ENCODE measurements around the gene BRPF3. TPM values are rescaled to one million over a fixed set of nuclear protein-coding genes. Genes with fewer than 3 reads are reported as not detected.

Gene BRPF3
- total and polyA plus RNA-seq, 9 of the 15 experiments (the other 6 are each of a cell fraction or from before 2014, with no cell fraction given): 2.2 to 19.3 (median 8.0) TPM

DNA sequence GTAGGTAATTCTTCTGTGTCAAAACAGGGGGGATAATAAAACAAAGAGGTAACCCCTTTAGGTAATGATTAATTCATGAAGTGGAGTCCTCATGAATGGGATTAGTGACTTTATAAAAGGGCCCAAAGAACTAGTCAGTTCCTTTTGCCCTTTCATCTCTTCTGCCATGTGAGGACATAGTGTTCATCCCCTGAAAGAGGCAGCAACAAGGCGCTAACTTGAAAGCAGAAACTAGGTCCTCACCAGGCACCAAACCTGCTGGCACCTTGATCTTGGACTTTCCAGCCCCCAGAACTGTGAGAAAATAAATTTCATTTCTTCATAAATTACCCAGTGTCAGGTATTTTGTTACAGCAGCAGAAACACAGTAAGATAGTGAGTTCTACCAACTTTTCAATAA lies 16.4 kb upstream of the BRPF3 start:
- Histone ChIP-seq H3K9me3 (replicated peaks; ENCODE audit: control insufficient read depth, insufficient read depth, low read depth, low read length) (peaks cover 6% of the 10 kb centered on the region), H3K9ac (ENCODE audit: insufficient read depth in 1 of 2, low read depth in 2 of 2, low read length in 2 of 2) (no peak overlapping the region), H3K9me1 (ENCODE audit: control insufficient read depth, insufficient read depth, low read length) (no peaks in the 10 kb centered on the region), H3K36me3 (ENCODE audit: control insufficient read depth, insufficient read depth, low read length) (no peaks in the 10 kb centered on the region), H3K4me1 (replicated peaks in 1 of 2; ENCODE audit: control insufficient read depth in 2 of 2, insufficient read depth in 2 of 2, low read length in 2 of 2) (no peaks in the 10 kb centered on the region), H3K79me2 (ENCODE audit: control insufficient read depth, insufficient read depth, low read length) (no peaks in the 10 kb centered on the region), H3K27ac (ENCODE audit: extremely low read depth, low read depth, low read length) (no peak overlapping the region), H3K4me2 (ENCODE audit: insufficient read depth, low read length) (no peak overlapping the region), H3K27me3 (ENCODE audit: control insufficient read depth in 2 of 2, insufficient read depth in 2 of 2, low read length in 2 of 2) (no peaks in the 10 kb centered on the region), H3K4me3 (no peak overlapping the region), H4K20me1 (replicated peaks; ENCODE audit: control insufficient read depth, insufficient read depth, low read length) (no peaks in the 10 kb centered on the region), H2AFZ (ENCODE audit: low read depth, low read length) (no peak overlapping the region)
- CTCF ChIA-PET (ENCODE audit: low intra/inter-chr PET ratio): no interaction called here
- no TSS peak for BruUV-seq (replicated peaks)
- intact Hi-C loops (cut with micrococcal nuclease) (no loop called here), in situ Hi-C loops (cut with MboI) (no loop called here)
- DNase-seq (ENCODE audit: extremely low read depth in 1 of 4, low spot score in 3 of 4): no peak
- FAIRE-seq: no peak
- WGBS (ENCODE audit: insufficient coverage, low coverage, missing lambda C conversion rate): 4% methylated on average over 1 of the region's 1 CpG
- TF ChIP-seq CHD1 (IDR thresholded peaks at IDR 0.05; ENCODE audit: low read length): no peak
- TF ChIP-seq ZNF282 (CRISPR knock-in tag; IDR thresholded peaks at IDR 0.05): no peak
- TF ChIP-seq TBL1XR1 (IDR thresholded peaks at IDR 0.05; ENCODE audit: low read length in 2 of 2): no peak
- TF ChIP-seq, protein P1, sequence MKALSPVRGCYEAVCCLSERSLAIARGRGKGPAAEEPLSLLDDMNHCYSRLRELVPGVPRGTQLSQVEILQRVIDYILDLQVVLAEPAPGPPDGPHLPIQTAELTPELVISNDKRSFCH (CRISPR knock-in tag; IDR thresholded peaks at IDR 0.05): no peak
- TF ChIP-seq, protein P1 (tag; IDR thresholded peaks at IDR 0.05): no peak
- TF ChIP-seq, protein P2, sequence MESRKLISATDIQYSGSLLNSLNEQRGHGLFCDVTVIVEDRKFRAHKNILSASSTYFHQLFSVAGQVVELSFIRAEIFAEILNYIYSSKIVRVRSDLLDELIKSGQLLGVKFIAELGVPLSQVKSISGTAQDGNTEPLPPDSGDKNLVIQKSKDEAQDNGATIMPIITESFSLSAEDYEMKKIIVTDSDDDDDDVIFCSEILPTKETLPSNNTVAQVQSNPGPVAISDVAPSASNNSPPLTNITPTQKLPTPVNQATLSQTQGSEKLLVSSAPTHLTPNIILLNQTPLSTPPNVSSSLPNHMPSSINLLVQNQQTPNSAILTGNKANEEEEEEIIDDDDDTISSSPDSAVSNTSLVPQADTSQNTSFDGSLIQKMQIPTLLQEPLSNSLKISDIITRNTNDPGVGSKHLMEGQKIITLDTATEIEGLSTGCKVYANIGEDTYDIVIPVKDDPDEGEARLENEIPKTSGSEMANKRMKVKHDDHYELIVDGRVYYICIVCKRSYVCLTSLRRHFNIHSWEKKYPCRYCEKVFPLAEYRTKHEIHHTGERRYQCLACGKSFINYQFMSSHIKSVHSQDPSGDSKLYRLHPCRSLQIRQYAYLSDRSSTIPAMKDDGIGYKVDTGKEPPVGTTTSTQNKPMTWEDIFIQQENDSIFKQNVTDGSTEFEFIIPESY (CRISPR knock-in tag; IDR thresholded peaks at IDR 0.05): no peak
- no peak for TF ChIP-seq ZNF778 (CRISPR knock-in tag; IDR thresholded peaks at IDR 0.05)
- TF ChIP-seq ZNF12 (CRISPR knock-in tag; IDR thresholded peaks at IDR 0.05): no peak
- TF ChIP-seq ZFP30 (CRISPR knock-in tag; IDR thresholded peaks at IDR 0.05; ENCODE audit: borderline replicate concordance): no peak
- TF ChIP-seq RBFOX2 (IDR thresholded peaks at IDR 0.05; ENCODE audit: low read depth, low read length): no peak
- TF ChIP-seq HMG20B (CRISPR knock-in tag; IDR thresholded peaks at IDR 0.05): no peak
- TF ChIP-seq CAMTA2 (CRISPR knock-in tag; conservative IDR thresholded peaks at IDR 0.05): no peak
- no peak for TF ChIP-seq HDAC6 (IDR thresholded peaks at IDR 0.05; ENCODE audit: low read depth, low read length)
- POLR2A ChIA-PET: interaction anchor here (0.6 kb wide), 1 partner anchor 57 kb away, joined by 3 read pairs; no protein-coding TSS in a partner anchor
- ATAC-seq: no peak
